Cardiac muscle cell (in vitro differentiated cells and primary cell): ENCODE measurements around the gene IGLL1. TPM values are rescaled to one million over a fixed set of nuclear protein-coding genes. Genes with fewer than 3 reads are reported as not detected.

Source experiments
- DNase-seq, 2 donors: peaks; one replicate each; pipeline versions ENCODE4 v3.0.0 to v3.0.0-alpha.2; 2010 to 2017; ENCODE audit warnings: low read depth in 1 of 2, low spot score in 1 of 2
- H3K27ac ChIP-seq: fragments of 200-600 bp; sonication (generic); 2 replicates; pipeline ENCODE4 v1.5.1; 2016
- H3K27me3 ChIP-seq: fragments of 200-600 bp; sonication (generic); 2 replicates; pipeline ENCODE4 v1.6.0; 2016; ENCODE audit warnings: control low read depth
- H3K36me3 ChIP-seq: fragments of 200-600 bp; sonication (generic); 2 replicates; pipeline ENCODE4 v1.5.1; 2016; ENCODE audit warnings: control low read depth
- H3K4me1 ChIP-seq: fragments of 200-600 bp; sonication (generic); 2 replicates; pipeline ENCODE4 v1.8.1; 2017; ENCODE audit warnings: low read depth, mild to moderate bottlenecking, mixed run types
- H3K4me3 ChIP-seq: fragments of 200-600 bp; sonication (generic); 2 replicates; pipeline ENCODE4 v1.5.1; 2016; ENCODE audit warnings: mild to moderate bottlenecking
- H3K9me3 ChIP-seq: fragments of 200-600 bp; sonication (generic); 2 replicates; pipeline ENCODE4 v1.5.1; 2017; ENCODE audit warnings: low read depth, mild to moderate bottlenecking, control low read depth
- polyA plus RNA-seq: library from polyadenylated mRNA; unstranded; fragments of >200 nt; fragmentation: Nextera tagmentation; extraction: Ambion mirVana; gene quantifications from 2 replicates; pipeline ENCODE4 v1.2.1, GENCODE V29; 2016
- total RNA-seq: library from RNA; depleted of rRNA; stranded (reverse); fragments of >200 nt; gene quantifications from 2 replicates; pipeline ENCODE4 v1.2.3, GENCODE V29; 2016
- TF ChIP-seq, protein P1 (sequence below): IDR thresholded peaks from 2 replicates; pipeline ENCODE4 v1.5.1; 2012; ENCODE audit warnings: low read depth, mild to moderate bottlenecking, low read length

The IGLL1 gene
- total and polyA plus RNA-seq, 2 experiments from 2014 or later: not detected

GRCh38 chr22:23557467-23557866 lies 22.6 kb downstream of the IGLL1 start:
- H3K4me1 ChIP-seq: no peaks in the 10 kb centered on the region
- no peaks in the 10 kb centered on the region for H3K36me3 ChIP-seq
- no peak overlapping the region for H3K4me3 ChIP-seq
- H3K9me3 ChIP-seq: no peaks in the 10 kb centered on the region
- H3K27ac ChIP-seq: no peak overlapping the region
- TF ChIP-seq, protein P1, sequence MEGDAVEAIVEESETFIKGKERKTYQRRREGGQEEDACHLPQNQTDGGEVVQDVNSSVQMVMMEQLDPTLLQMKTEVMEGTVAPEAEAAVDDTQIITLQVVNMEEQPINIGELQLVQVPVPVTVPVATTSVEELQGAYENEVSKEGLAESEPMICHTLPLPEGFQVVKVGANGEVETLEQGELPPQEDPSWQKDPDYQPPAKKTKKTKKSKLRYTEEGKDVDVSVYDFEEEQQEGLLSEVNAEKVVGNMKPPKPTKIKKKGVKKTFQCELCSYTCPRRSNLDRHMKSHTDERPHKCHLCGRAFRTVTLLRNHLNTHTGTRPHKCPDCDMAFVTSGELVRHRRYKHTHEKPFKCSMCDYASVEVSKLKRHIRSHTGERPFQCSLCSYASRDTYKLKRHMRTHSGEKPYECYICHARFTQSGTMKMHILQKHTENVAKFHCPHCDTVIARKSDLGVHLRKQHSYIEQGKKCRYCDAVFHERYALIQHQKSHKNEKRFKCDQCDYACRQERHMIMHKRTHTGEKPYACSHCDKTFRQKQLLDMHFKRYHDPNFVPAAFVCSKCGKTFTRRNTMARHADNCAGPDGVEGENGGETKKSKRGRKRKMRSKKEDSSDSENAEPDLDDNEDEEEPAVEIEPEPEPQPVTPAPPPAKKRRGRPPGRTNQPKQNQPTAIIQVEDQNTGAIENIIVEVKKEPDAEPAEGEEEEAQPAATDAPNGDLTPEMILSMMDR: no peak
- no peaks in the 10 kb centered on the region for H3K27me3 ChIP-seq
- no peak for DNase-seq

GRCh38 chr22:23557036-23557435 lies 23.1 kb downstream of the IGLL1 start:
- no peaks in the 10 kb centered on the region for H3K4me1 ChIP-seq
- TF ChIP-seq, protein P1: no peak
- DNase-seq: no peak
- no peaks in the 10 kb centered on the region for H3K36me3 ChIP-seq
- H3K27ac ChIP-seq: no peak overlapping the region
- no peak overlapping the region for H3K4me3 ChIP-seq
- no peaks in the 10 kb centered on the region for H3K9me3 ChIP-seq
- no peaks in the 10 kb centered on the region for H3K27me3 ChIP-seq

- TF ChIP-seq, protein P1: no peak
- Histone ChIP-seq H3K27me3 (no peaks in the 10 kb centered on the region), H3K27ac (no peak overlapping the region), H3K36me3 (no peaks in the 10 kb centered on the region), H3K9me3 (no peaks in the 10 kb centered on the region), H3K4me1 (no peaks in the 10 kb centered on the region), H3K4me3 (no peak overlapping the region)
- no peak for DNase-seq
Measured at GRCh38 chr22:23556026-23556620, 24.0 kb downstream of the IGLL1 start.

DNA sequence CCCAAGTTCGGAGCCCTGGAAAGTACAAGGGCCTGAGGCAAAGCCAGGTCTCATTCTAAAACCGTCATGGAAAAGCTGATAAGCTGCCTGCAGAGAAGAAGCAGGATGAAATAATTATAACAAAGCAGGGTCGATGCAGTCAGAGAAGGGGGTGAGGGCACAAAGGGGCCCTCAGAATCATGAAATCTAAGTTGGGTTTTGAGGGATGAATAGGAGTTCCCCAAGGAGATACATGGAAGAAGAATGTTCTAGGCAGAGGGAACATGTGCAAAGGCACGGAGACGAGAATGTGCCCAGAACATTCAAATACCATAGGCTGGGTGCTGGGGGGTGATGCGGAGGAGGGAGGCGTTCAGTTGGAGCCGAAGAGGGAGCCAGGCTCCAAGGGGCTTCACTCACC lies 25.0 kb downstream of the IGLL1 start:
- no peaks in the 10 kb centered on the region for H3K27me3 ChIP-seq
- TF ChIP-seq, protein P1: no peak
- no peaks in the 10 kb centered on the region for H3K4me1 ChIP-seq
- no peak overlapping the region for H3K27ac ChIP-seq
- no peak for DNase-seq
- no peaks in the 10 kb centered on the region for H3K9me3 ChIP-seq
- H3K36me3 ChIP-seq: no peaks in the 10 kb centered on the region
- no peak overlapping the region for H3K4me3 ChIP-seq

- H3K4me3 ChIP-seq: no peak overlapping the region
- H3K36me3 ChIP-seq: no peaks in the 10 kb centered on the region
- no peaks in the 10 kb centered on the region for H3K4me1 ChIP-seq
- no peak for DNase-seq
- no peaks in the 10 kb centered on the region for H3K27me3 ChIP-seq
- TF ChIP-seq, protein P1: no peak
- H3K27ac ChIP-seq: no peak overlapping the region
- H3K9me3 ChIP-seq: no peaks in the 10 kb centered on the region
Measured at GRCh38 chr22:23553924-23554870, 25.9 kb downstream of the IGLL1 start.
